GM12892 (cell line): ENCODE results near the gene SNX8.
"Not testable (repeated sequence)": the region's sequence is repeated elsewhere in the genome, so short reads cannot be mapped to it uniquely, and the experiment has no call there.

Experiments
- DNase-seq: peaks from one replicate; pipeline ENCODE4 v3.0.0; 2011; ENCODE audit not compliant: insufficient read length
- FAIRE-seq: peaks from 2 replicates; lab custom pipeline; 2011; peaks lifted over from hg19 to GRCh38; lab: Jason Lieb, UNC
- POLR2A ChIP-seq: IDR thresholded peaks from 2 replicates; pipeline ENCODE4 v1.6.1; 2011; ENCODE audit warnings: low read depth, low read length, control low read depth
- POLR2AphosphoS5 ChIP-seq: IDR thresholded peaks from 2 replicates; pipeline ENCODE4 v1.6.1; 2011; ENCODE audit warnings: low read depth, low read length, control low read depth
- TAF1 ChIP-seq: IDR thresholded peaks from 2 replicates; pipeline ENCODE4 v1.6.1; 2011; ENCODE audit warnings: low read depth, mild to moderate bottlenecking, control low read depth, low read length, borderline replicate concordance

Gene SNX8

DNA sequence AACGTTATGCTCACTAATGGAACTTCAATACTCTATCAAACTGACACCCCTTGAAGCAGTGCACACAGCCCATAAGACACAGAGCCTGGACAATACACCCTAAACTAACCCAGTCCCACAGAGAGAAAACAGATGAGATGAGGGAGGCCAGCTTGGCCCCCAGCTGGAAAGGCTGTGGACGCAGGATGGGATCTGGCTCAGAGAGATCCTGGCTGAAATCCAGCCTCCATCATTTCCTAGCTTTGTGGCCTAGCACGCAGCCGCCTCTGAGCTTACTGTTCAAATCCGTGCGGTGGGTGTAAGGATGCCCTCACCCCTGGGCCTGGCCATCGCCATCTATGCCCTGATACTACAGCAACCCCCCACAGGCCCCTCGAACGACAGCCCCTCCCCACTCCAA lies 32.7 kb downstream of the SNX8 start:
- TF ChIP-seq POLR2A = no peak
- FAIRE-seq = no peak
- no peak for DNase-seq

DNA sequence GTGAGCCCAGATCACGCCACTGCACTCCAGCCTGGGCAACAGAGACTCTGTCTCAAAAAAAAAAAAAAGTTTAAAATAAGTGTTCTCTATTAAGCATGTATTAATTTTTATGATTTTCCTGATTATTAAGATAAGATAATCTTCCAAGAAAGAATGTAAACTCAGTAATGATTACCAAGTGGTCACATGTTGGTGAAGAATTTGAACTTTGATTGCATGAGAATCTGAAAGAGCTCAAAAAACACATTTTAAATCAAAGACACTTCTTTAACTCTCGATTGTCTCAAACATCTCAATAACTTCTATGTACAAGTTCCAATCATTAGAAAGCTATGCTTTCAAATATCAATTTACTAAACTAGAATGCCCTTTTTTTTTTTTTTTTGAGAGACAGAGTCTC lies 33.8 kb downstream of the SNX8 start:
- TF ChIP-seq TAF1 (no peak), POLR2AphosphoS5 (no peak), POLR2A (no peak)
- DNase-seq (no peak), FAIRE-seq (no peak)

DNA sequence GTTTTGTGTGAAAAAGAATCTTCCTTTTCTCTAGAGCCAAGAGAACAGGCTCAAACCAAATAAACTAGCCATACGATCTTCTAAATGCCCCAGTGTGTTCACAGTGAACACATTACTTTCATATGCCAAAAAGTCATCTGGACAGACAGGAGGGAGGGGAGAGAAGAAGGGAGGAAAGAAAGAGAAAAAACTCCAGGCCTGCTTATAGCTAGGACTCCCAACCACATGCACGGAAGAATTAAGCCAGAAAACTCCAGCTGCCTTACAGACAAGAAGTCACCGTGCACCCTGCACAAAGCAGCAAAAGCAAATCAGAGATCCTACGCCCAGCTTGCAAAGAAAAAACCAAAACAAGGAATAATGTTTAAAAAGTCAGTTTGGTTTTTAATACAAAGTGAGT lies 34.3 kb downstream of the SNX8 start:
- FAIRE-seq (no peak), DNase-seq (no peak)

DNA sequence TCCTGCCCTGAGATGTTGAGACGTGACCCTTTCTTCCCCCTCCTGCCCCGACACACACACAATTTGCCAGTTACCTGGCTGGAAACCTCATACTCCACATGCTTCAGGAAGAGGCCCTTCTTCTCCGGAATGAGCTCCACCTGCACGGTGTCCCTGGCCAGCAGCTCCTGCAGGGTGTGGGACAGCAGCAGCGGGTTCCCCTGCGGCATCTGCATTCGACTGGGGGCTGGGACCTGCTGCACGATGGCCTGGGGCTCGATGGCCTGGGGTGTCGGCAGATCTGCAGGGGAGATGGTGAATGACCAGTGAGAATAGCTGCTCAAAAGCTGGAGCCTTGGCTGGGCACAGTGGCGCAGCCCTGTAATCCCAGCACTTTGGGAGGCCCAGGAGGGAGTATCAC lies 36.2 kb downstream of the SNX8 start:
- DNase-seq = no peak
- TF ChIP-seq POLR2AphosphoS5 = no peak
- no peak for TF ChIP-seq TAF1
- TF ChIP-seq POLR2A = no peak
- FAIRE-seq = no peak

More for the DNA sequence above, 34.3 kb downstream of the SNX8 start:
- TF ChIP-seq POLR2A (no peak), TAF1 (no peak), POLR2AphosphoS5 (no peak)

DNA sequence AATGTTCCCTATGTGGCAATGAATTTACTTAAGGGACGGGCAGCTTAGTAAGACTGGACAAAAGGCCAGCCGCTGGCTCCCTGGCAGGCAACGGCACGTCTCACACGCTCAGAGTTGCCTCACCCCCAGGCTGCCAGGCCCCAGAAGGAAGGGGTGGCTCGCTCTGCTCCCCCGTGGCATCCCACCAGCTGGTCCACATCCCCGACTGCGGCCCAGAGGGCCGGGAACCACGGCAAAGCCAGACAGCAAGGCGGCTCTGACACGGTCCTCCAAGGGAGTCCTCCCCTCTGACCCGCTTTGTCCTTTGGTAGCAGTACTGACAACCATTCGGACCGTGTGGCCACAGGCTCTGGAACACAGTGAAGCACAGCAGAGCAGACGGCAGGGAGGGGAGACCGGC lies 38.1 kb downstream of the SNX8 start:
- TF ChIP-seq TAF1 (no peak), POLR2A (no peak), POLR2AphosphoS5 (no peak)
- DNase-seq (no peak), FAIRE-seq (no peak)

DNA sequence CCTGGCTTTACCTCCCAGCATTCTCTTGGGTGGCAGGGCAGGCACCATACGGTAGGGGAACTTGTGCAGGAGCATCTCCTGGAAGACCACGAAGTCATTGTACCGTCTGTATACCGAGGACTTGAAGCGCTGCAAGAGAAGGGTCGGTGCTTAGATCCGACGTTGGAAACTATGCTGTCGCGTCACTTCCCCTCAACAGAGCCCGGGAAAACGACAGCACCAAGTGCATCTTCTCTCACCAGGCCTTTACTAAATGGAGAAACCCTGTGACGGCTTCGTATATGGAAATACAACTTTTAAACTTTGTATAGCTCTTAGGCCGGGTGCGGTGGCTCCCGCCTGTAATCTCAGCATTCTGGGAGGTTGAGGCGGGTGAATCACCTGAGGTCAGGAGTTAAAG lies 39.1 kb downstream of the SNX8 start:
- DNase-seq = no peak
- no peak for FAIRE-seq
- no peak for TF ChIP-seq POLR2A
- no peak for TF ChIP-seq POLR2AphosphoS5
- TF ChIP-seq TAF1 = no peak

DNA sequence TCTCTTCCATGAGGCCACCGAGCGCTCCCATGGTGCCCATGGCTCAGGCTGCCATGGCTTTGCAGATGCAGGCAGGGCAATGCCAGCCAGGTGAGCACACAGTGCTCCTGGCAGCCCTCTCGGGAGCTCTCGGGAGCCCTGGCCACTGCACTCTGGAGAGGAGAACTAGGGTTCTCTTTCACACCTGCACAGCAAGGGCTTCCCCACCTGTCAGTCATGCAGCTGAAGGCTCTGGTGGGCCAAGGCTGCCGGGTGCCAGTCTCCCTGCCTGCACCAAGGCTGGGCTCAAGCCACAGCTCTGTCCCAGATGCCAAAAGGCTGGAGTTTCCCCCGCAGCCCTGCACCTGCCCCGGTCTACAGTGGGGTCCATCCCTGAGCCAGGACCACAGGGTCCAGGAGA lies 39.6 kb downstream of the SNX8 start:
- FAIRE-seq (no peak), DNase-seq (no peak)
- TF ChIP-seq TAF1 (no peak), POLR2AphosphoS5 (no peak), POLR2A (no peak)

DNA sequence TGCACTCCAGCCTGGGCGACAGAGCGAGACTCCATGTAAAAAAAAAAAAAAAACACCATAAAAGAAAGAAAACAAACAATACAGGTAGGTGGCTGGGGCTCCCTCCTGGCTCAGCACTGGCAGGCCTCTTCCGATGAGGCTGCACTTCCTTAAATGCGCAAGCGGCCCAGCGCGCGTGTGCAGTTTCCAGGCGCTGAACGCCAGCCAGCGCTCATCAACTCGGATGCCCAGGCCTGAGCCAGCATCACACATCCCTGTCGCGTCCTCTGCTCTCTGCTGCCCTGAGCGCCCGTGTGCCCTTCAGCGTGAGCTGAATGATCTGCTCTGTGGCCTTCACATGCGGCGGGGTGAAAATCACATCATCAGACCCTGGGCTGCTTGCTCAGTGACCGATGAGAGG lies 40.4 kb downstream of the SNX8 start:
- FAIRE-seq (no peak), DNase-seq (no peak)
- TF ChIP-seq TAF1 (no peak), POLR2AphosphoS5 (no peak), POLR2A (no peak)

DNA sequence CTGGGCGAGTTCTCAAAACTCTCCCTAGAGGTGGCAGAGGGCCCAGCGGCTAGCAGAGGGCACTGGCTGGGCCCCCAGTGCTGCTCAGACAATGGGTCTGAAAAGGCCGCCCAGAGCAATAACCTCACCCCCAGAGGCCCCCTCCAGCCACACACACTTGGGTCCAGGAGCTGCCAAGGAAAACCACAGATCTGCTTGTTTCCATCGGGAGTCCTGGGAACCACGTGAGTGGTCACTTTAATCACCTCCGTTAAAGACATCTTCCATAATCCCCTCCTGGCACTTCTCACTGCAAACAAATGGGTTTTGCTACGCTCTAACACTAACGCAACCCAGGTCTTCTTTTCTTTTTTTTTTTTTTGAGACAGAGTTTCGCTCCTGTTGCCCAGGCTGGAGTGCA lies 42.2 kb downstream of the SNX8 start:
- FAIRE-seq (no peak), DNase-seq (no peak)
- no peak for TF ChIP-seq TAF1
- TF ChIP-seq POLR2A = no peak
- no peak for TF ChIP-seq POLR2AphosphoS5

DNA sequence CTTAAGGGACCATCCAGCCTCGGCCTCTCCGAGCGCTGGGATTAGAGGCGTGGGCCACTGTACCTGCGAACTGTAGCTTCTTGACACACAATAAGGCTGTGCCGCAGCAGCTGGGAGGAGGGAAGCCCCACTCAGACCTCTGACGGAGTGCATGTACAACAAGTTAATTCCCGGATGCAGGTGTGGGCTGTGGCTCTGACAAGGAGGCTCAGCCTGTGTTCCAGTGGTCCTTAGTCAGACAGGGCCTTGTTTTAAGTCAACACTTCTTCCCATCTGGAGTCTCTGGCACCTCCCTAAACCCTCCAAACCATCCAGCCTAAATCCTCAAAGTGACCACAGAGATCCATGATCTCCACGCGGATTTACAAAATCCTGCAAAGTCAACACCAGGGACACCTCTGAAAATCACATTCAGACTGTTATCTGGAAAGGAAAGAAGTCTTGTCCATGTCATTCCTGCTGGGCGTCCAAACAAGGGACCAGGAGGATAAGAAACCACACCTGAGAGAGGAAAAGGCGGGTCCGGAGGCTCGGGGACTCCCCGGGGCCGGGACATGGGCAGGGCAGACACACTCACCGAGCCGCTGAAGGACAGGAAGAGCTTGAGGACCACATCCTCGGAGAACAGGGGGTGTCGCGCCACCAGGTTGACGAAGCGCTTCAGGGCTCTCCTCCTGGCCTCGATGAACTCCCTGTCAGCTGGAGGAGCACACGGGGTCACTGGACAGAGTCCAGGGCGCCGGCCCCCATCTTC lies 42.8 kb downstream of the SNX8 start:
- no peak for DNase-seq
- TF ChIP-seq POLR2AphosphoS5 (no peak), POLR2A (no peak), TAF1 (no peak)
- FAIRE-seq = no peak

DNA sequence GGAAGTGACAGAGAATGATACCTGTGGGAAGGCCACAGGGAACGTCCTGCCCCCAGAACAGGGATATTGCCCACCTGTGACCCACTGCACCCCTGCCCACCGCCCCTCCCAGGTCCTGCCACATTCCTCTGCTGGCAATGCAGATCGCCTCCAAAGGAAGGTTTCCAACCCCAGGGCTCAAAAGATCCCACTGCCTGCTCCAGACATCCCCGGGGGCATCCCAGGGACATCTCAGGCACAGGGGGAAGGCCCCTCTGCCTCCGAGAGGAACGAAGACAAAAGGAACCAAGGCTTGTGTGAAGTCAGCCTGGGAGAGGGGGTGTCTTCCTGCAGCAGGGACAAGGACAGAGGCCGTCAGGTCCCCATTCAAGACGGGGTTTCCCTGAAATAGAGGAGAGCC lies 43.7 kb downstream of the SNX8 start:
- TF ChIP-seq POLR2A (no peak), TAF1 (no peak), POLR2AphosphoS5 (no peak)

DNA sequence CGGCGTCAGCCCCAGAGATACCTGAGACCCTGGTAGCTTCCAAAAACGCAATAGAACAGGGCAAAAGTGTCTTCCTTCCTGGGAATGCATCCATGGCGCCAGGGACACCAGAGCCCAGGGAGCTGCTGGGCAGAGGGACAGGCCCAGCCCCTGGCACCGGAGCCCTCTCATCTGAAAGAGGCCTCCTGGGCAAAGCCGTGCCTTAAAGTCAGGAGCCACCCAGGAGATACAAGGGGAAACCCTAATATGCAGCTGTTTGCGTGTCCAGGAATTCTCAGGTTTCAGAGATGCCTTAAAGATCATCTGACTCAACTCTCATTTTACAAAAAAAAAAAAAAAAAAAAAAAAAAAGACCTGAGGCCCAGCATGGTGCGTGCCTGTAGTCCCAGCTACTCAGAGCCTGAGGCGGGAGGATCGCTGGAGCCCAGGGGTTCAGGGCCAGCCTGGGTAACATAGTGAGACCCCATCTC lies 44.2 kb downstream of the SNX8 start:
- DNase-seq = no peak
- TF ChIP-seq POLR2A (no peak), POLR2AphosphoS5 (no peak), TAF1 (no peak)
- no peak for FAIRE-seq

More for the DNA sequence above, 43.7 kb downstream of the SNX8 start:
- FAIRE-seq (no peak), DNase-seq (no peak)

DNA sequence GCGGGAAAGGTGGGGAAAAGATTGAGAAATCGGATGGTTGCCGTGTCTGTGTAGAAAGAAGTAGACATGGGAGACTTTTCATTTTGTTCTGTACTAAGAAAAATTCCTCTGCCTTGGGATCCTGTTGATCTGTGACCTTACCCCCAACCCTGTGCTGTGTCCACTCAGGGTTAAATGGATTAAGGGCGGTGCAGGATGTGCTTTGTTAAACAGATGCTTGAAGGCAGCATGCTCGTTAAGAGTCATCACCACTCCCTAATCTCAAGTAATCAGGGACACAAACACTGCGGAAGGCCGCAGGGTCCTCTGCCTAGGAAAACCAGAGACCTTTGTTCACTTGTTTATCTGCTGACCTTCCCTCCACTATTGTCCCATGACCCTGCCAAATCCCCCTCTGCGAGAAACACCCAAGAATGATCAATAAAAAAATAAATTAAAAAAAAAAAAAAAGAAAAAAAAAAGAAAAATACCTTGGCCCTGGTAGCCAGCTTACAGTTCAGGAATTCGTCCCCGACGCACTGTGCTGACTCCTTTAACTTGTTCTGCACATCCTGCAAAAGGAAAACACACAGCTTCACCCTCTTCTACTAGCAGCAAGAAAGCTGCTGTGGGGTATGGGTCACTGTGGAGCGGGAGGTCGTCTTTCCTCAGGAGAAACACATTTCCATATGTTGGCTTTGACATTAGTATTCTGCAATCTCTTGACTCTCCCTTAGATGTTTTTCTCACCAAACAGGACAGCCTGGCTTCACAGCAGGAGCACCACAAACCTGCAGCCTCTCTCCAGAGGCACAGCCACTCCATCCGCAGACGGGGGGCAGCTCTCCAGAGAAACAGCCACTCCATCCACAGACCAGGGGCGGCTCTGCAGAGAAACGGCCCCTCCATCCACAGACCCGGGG lies 44.9 kb downstream of the SNX8 start:
- DNase-seq, FAIRE-seq: not testable (repeated sequence)
